ENCODE measurements around the gene SSH2. TPM values are rescaled to one million over a fixed set of nuclear protein-coding genes. Genes with fewer than 3 reads are reported as not detected.

SSH2 gene
- total and polyA plus RNA-seq, 9 of the 15 experiments (the other 6 are each of a cell fraction or from before 2014, with no cell fraction given), result 3.9 to 16.1 (median 10.2) TPM

DNA sequence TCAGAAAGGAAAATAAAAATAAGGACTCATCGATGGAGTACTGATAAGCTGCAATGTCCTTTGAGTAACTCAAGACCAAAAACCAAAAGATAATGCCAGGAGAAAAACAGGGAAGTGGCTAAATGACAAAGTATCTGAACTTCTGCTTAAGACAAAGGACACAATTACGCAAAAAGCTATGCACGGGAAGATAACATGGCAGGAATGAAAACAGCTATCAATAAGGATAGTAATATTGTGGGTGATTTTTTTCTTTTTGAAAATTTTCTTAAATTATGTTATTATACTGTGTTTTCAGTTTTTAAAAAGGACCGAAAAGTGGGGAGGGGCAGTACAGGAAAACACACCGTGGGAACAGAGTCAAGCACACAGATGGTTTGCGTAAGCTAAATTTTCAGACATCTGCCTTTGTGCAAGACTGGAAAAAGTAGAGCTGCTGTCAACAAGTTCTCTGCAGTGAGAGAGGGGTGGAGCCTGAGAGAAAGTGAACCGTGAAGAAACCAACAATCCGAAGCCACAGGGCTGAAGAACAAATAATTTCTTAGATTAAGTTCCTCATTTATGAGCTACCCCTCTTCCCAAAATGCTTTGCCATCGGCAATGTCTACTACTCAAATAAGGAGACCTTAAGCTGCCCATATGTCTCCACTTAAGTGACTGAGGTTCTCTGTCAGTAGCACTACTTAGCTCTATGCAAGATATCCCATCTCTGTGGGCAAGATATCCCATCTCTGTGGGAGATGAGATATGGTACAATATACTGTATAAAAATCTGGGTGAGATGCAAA, 207.4 kb downstream of the SSH2 start (continued):
- TF ChIP-seq, protein P1, sequence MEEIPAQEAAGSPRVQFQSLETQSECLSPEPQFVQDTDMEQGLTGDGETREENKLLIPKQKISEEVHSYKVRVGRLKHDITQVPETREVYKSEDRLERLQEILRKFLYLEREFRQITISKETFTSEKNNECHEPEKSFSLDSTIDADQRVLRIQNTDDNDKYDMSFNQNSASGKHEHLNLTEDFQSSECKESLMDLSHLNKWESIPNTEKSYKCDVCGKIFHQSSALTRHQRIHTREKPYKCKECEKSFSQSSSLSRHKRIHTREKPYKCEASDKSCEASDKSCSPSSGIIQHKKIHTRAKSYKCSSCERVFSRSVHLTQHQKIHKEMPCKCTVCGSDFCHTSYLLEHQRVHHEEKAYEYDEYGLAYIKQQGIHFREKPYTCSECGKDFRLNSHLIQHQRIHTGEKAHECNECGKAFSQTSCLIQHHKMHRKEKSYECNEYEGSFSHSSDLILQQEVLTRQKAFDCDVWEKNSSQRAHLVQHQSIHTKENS (CRISPR knock-in tag; IDR thresholded peaks at IDR 0.05), result no peak
- TF ChIP-seq CCNT2 (IDR thresholded peaks at IDR 0.05; ENCODE audit: borderline replicate concordance, extremely low read depth, insufficient read length, low read depth, low read length) (no peak), ETV6 (IDR thresholded peaks at IDR 0.05; ENCODE audit: borderline replicate concordance in 1 of 2, low read depth in 2 of 2, low read length in 1 of 2) (no peak), ETV6 (CRISPR knock-in tag; IDR thresholded peaks at IDR 0.05; ENCODE audit: borderline replicate concordance) (no peak), HMG20A (CRISPR knock-in tag; conservative IDR thresholded peaks at IDR 0.05) (no peak), MCM5 (IDR thresholded peaks at IDR 0.05; ENCODE audit: low read depth) (no peak), HDAC1 (IDR thresholded peaks at IDR 0.05) (no peak), DACH1 (IDR thresholded peaks at IDR 0.05; ENCODE audit: partially characterized antibody) (no peak), CREM (IDR thresholded peaks at IDR 0.05; ENCODE audit: low read depth) (no peak), FIP1L1 (IDR thresholded peaks at IDR 0.05; ENCODE audit: low read depth, low read length, poor library complexity, severe bottlenecking) (no peak), ZNF133 (CRISPR knock-in tag; IDR thresholded peaks at IDR 0.05) (no peak), ZNF57 (CRISPR knock-in tag; IDR thresholded peaks at IDR 0.05) (no peak)
- TF ChIP-seq, protein P2, sequence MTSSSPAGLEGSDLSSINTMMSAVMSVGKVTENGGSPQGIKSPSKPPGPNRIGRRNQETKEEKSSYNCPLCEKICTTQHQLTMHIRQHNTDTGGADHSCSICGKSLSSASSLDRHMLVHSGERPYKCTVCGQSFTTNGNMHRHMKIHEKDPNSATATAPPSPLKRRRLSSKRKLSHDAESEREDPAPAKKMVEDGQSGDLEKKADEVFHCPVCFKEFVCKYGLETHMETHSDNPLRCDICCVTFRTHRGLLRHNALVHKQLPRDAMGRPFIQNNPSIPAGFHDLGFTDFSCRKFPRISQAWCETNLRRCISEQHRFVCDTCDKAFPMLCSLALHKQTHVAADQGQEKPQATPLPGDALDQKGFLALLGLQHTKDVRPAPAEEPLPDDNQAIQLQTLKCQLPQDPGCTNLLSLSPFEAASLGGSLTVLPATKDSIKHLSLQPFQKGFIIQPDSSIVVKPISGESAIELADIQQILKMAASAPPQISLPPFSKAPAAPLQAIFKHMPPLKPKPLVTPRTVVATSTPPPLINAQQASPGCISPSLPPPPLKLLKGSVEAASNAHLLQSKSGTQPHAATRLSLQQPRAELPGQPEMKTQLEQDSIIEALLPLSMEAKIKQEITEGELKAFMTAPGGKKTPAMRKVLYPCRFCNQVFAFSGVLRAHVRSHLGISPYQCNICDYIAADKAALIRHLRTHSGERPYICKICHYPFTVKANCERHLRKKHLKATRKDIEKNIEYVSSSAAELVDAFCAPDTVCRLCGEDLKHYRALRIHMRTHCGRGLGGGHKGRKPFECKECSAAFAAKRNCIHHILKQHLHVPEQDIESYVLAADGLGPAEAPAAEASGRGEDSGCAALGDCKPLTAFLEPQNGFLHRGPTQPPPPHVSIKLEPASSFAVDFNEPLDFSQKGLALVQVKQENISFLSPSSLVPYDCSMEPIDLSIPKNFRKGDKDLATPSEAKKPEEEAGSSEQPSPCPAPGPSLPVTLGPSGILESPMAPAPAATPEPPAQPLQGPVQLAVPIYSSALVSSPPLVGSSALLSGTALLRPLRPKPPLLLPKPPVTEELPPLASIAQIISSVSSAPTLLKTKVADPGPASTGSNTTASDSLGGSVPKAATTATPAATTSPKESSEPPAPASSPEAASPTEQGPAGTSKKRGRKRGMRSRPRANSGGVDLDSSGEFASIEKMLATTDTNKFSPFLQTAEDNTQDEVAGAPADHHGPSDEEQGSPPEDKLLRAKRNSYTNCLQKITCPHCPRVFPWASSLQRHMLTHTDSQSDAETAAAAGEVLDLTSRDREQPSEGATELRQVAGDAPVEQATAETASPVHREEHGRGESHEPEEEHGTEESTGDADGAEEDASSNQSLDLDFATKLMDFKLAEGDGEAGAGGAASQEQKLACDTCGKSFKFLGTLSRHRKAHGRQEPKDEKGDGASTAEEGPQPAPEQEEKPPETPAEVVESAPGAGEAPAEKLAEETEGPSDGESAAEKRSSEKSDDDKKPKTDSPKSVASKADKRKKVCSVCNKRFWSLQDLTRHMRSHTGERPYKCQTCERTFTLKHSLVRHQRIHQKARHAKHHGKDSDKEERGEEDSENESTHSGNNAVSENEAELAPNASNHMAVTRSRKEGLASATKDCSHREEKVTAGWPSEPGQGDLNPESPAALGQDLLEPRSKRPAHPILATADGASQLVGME (CRISPR knock-in tag; IDR thresholded peaks at IDR 0.05), result no peak
- TF ChIP-seq, protein P3, sequence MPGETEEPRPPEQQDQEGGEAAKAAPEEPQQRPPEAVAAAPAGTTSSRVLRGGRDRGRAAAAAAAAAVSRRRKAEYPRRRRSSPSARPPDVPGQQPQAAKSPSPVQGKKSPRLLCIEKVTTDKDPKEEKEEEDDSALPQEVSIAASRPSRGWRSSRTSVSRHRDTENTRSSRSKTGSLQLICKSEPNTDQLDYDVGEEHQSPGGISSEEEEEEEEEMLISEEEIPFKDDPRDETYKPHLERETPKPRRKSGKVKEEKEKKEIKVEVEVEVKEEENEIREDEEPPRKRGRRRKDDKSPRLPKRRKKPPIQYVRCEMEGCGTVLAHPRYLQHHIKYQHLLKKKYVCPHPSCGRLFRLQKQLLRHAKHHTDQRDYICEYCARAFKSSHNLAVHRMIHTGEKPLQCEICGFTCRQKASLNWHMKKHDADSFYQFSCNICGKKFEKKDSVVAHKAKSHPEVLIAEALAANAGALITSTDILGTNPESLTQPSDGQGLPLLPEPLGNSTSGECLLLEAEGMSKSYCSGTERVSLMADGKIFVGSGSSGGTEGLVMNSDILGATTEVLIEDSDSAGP (CRISPR knock-in tag; IDR thresholded peaks at IDR 0.05), result no peak
- TF ChIP-seq, protein P4, sequence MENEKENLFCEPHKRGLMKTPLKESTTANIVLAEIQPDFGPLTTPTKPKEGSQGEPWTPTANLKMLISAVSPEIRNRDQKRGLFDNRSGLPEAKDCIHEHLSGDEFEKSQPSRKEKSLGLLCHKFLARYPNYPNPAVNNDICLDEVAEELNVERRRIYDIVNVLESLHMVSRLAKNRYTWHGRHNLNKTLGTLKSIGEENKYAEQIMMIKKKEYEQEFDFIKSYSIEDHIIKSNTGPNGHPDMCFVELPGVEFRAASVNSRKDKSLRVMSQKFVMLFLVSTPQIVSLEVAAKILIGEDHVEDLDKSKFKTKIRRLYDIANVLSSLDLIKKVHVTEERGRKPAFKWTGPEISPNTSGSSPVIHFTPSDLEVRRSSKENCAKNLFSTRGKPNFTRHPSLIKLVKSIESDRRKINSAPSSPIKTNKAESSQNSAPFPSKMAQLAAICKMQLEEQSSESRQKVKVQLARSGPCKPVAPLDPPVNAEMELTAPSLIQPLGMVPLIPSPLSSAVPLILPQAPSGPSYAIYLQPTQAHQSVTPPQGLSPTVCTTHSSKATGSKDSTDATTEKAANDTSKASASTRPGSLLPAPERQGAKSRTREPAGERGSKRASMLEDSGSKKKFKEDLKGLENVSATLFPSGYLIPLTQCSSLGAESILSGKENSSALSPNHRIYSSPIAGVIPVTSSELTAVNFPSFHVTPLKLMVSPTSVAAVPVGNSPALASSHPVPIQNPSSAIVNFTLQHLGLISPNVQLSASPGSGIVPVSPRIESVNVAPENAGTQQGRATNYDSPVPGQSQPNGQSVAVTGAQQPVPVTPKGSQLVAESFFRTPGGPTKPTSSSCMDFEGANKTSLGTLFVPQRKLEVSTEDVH (IDR thresholded peaks at IDR 0.05; ENCODE audit: low read depth, partially characterized antibody), result no peak
